HG02981 (cell line): Measurements from ENCODE around the gene TBXAS1.
"Not testable (repeated sequence)": the region's sequence is repeated elsewhere in the genome, so short reads cannot be mapped to it uniquely, and the experiment has no call there.

ENCODE experiments used
- ATAC-seq: cut with Tn5 transposase; IDR thresholded peaks from one replicate; pipeline ENCODE4 v1.9.1; 2021; ENCODE audit warnings: mild to moderate bottlenecking, moderate library complexity; ENCODE audit not compliant: unreplicated experiment

Gene TBXAS1

DNA sequence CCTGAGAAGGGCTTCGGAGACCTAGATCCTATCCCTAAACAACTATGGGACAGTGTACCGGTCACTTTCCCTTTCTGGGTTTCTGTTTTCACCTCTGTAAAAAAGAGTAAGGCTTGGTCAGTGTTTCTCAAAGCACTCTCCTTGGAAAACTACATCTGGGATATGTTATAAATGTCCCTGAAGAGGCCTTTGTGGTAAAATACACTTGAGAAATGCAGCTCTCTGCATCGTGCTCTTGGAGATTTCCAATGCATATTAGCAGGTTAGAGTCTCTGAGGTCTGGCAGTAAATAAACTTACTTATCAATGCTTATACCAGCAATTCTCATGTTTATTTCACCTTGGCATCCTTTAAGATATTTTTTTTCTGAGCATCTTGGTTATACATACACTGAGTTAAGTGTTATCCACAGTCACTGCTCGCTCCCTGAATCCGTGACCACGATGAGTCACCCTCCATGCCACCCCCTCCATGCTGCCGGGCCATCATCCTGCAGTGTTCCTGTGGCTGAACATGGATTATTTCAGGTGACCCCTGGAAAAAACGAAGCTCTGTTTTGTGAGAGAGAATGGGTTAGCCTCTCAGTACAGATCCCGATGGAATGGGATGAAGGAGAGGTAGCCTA lies 3.3 kb upstream of the TBXAS1 start:
- no peak for ATAC-seq

GRCh38 chr7:139827042-139827441 lies 2.0 kb upstream of the TBXAS1 start:
- ATAC-seq = no peak

- no peak for ATAC-seq
These were observed 618 bp upstream of the TBXAS1 start for GRCh38 chr7:139828446-139828845.

DNA sequence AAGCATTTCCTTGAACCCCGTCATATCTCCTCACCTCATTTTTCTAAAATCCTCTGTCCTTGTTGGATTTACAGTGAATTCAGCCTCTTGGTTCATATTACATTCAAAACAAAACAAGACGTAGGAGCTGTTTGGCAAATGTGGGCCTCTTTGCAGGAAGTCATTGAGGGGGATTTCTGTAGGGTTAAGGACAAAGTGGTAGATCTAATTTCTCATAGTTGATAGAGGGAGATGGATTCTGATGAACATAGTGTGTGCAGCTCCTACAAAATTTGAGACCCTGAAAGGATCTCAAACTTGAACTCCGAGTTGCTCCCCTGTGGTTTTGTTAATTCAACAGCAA lies 682 bp downstream of the TBXAS1 start:
- peak; percentile 15 for ATAC-seq

GRCh38 chr7:139830292-139830691 lies 1.2 kb downstream of the TBXAS1 start:
- ATAC-seq = no peak

DNA sequence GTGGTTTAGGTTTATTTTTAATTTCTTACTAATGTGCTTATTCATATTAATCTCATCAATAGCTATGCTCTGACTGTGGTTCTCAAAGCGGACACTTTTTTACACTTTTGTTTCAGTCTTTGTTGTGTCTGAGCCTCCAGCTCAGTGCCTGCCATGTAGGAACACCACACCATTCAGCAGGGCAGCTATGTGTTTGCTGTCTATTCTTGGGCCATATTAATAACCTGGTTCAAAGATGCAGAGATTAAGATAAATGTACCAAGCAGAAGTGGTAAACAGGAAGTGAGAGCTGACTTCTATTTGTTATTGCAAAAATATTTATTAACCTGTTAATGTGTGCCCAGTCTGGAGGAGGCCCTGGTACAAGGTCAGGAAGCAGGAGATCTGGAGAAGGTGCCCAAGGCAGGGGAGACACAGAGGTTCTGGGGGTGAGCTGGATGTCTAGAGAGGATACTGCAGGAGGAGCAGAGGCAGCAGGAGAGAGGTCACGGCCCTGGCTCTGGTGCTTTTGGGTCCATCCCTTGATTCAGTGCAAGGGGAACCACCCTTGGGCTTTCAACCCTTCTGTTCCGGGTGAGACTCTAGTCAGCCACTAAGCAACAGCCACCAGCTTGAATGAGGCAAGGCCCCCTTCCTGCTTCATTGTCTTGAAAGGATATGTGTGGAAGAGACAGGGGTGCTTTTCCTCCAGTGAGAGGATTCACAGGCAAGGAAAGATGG lies 1.9 kb downstream of the TBXAS1 start:
- no peak for ATAC-seq

DNA sequence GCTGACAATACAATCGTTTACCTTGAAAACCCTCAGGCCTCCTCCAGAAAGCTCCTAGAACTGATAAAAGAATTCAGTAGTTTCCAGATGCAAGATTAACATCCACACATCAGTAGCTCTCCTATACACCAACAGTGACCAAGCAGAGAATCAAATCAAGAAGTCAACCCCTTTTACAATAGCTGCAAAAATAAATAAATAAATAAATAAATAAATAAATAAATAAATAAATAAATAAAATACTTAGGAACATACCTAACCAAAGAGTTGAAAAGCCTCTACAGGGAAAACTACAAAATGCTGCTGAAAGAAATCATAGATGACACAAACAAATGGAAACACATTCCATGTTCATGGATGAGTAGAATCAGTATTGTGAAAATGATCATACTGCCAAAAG lies 6.8 kb downstream of the TBXAS1 start:
- not testable (repeated sequence) for ATAC-seq

GRCh38 chr7:139837291-139837690 lies 8.2 kb downstream of the TBXAS1 start:
- ATAC-seq = not testable (repeated sequence)

DNA sequence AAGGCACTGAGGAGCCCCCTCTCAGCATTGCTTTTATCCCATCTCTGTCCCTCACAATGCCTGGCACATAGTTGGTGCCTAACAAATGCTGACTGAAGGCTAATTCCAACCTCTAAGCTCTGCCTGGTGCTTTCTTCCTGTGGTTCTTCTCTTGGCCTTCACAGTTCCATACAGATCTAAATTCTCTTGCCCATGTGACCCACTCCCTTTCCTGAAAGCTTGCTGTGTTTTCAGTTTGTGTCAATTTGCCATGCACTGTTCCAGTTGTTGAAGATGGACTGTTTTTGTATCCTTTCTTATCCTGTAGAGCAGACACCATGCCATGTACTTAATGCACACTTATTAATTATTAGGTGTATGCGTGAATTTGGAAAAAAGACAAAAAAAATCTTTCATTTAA lies 9.2 kb downstream of the TBXAS1 start:
- ATAC-seq = no peak

GRCh38 chr7:139838876-139839275 lies 9.8 kb downstream of the TBXAS1 start:
- no peak for ATAC-seq

- ATAC-seq = no peak
These were observed 11.7 kb downstream of the TBXAS1 start for GRCh38 chr7:139840776-139841175.

DNA sequence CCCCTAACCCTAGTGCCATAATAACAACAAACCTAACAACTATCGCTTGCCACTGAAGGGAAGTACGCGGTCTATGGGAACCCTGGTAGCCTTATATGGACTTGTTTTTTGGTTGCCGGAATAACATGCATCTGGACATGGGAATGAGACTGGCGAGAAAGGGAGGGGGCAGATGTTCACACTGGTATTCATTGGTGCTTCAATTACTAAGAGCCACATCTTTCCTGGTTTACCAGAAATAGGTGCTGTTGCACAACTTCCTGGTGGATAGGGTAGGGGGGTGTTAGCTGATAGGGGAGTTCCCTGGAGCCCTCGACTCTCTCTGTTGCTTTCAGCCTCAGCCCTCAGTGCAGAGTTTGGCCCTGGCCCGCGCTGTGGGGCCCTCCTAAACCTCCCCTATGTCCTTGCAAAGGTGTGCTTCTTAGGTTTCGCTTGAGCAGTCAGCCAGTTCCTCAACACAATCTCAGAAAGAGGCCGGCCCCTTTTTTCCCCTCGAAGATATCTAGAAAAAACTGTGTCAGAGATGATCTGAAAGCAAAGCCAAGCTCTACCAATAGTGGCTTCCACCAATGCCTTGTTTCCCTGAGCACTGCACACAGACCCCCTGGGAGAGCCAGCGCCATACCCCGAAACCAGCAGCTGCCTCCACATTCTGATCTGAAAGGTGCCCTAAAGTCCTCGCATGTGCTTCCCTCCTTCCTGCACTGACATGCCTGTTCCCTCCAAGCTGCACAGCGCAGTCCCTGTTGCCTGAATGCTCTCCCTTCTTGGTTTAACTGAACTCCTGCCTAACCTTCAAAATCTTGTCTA lies 13.5 kb downstream of the TBXAS1 start:
- ATAC-seq = no peak

DNA sequence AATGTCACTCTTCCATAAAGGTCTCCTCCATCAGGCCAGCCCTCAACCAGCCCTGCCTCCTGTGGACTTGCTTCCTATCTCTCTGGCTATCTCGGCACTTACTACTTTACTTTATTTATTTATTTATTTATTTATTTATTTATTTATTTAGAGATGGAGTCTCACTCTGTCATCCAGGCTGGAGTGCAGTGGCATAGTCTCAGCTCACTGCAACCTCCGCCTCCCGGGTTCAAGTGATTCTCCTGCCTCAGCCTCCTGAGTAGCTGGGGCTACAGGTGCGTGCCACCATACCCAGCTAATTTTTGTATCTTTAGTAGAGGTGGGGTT lies 14.1 kb downstream of the TBXAS1 start:
- not testable (repeated sequence) for ATAC-seq

- ATAC-seq = no peak
These were observed 15.8 kb downstream of the TBXAS1 start for GRCh38 chr7:139844779-139845442.

DNA sequence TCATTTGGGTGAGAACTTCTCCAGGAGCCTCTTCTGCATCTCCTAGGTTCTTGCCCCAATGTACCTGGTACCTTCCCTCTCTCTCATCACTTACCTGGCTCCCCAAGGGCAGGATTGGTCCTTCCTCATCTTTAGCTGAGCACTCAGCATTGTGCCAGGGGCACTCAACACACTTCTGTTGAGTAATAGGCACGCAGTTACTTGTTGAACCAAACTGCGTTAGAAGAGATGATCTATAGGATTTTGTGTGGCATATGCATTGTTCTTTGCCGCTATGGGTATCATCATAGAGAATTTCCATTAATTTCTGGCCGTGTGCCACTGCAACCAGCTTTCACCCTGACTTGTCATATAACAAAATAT lies 16.4 kb downstream of the TBXAS1 start:
- no peak for ATAC-seq

- no peak for ATAC-seq
These were observed 17.2 kb downstream of the TBXAS1 start for GRCh38 chr7:139846297-139846696.

GRCh38 chr7:139848274-139848673 lies 19.2 kb downstream of the TBXAS1 start:
- ATAC-seq = no peak

- no peak for ATAC-seq
These were observed 21.8 kb downstream of the TBXAS1 start for GRCh38 chr7:139850906-139851305.

DNA sequence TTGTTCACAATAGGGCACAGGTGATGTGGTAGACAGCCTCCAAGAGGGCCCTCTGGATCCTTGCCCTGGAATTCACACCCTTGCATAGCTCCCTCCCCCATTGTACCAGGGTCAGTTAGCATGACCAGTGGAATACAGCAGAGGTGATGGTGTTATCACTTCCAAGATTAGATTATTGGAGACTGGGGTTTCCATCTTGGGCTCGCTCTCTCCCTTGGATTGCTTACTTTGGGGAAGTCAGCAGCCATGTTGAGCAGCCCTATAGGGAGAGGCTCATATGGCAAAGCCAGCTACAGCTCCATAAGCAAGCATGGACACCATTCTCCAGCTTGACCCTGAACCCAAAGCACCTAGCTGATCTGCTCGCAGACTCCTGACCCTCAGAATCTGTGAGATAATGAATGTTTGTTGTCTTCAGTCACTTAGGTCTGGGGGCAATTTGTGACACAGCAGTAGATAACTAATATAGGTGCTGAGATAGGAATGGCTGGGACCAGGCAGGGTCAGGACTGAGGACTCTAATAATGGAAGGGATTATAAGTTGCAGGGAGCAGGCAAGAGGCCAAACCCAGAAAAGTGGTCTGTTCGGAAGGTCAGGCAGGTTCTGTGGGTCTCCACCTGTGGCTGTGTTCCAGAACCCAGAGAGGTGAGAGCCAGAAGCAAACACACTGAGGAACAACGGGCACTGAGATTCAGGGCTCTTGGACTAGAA lies 22.9 kb downstream of the TBXAS1 start:
- ATAC-seq = no peak

- ATAC-seq = no peak
These were observed 23.4 kb downstream of the TBXAS1 start for GRCh38 chr7:139852482-139852845.

DNA sequence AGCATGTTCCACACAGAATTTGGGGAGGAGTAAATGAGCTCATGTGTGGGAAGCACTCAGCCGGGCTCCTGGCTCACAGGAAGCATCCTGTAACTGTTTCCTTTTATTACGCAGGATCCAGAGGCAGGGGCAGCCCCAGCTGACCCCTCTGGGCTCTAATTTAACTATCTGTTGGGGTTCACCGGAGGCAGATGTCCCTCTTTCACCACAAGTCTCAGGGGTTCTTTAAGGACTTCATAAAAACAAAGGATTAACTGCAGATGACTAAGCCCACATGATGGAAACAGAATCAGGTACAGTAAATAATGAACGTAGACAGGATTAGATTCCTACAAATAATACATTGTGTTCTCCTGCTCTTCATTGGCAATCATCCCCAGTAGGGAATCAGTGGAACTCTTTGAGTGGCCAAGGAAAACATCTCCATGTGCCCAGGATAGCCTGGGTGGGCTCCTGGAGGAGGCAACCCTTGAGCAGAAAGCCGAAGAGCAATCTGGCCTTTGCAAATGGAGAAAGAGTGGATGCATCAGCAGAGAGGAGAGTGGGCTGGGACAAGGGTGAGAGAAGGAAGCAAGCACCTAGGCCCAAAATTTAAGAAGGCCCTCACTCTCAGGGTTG lies 24.6 kb downstream of the TBXAS1 start:
- ATAC-seq = no peak
